Aorta (tissue), 5 donors: Measurements from ENCODE around the gene SV2B. TPM values are rescaled to one million over a fixed set of nuclear protein-coding genes. Genes with fewer than 3 reads are reported as not detected.
"Not testable (repeated sequence)": the region's sequence is repeated elsewhere in the genome, so short reads cannot be mapped to it uniquely, and the experiment has no call there.

Experiments
- ATAC-seq: fragments of 200-7000 bp; cut with Tn5 transposase; one replicate; pipeline ENCODE4 v1.9.1; 2022; ENCODE audit warnings: moderate library complexity; ENCODE audit not compliant: low FRiP score
- DNase-seq, 2 donors: peaks; one replicate each; pipeline ENCODE4 v3.0.0-alpha.2; 2020
- H3K27ac ChIP-seq, 2 donors: one replicate each; pipeline ENCODE4 v1.5.1; 2013; ENCODE audit warnings: low read length in 2 of 2, mild to moderate bottlenecking in 2 of 2, moderate library complexity in 2 of 2, control low read depth in 1 of 2, inconsistent platforms in 1 of 2, low read depth in 1 of 2
- H3K27me3 ChIP-seq, 2 donors: one replicate each; pipeline ENCODE4 v1.6.1; 2013; ENCODE audit warnings: control low read depth in 1 of 2, low read length in 1 of 2, mild to moderate bottlenecking in 1 of 2, moderate library complexity in 1 of 2; ENCODE audit not compliant: insufficient read depth in 2 of 2, control insufficient read depth in 1 of 2
- H3K36me3 ChIP-seq, 2 donors: one replicate each; pipeline ENCODE4 v1.6.1; 2013; ENCODE audit warnings: control low read depth in 1 of 2, low read length in 1 of 2, mild to moderate bottlenecking in 1 of 2; ENCODE audit not compliant: insufficient read depth in 2 of 2, control insufficient read depth in 1 of 2
- H3K4me1 ChIP-seq, 2 donors: one replicate each; pipeline ENCODE4 v1.6.1; 2013; ENCODE audit warnings: low read length in 2 of 2, control low read depth in 1 of 2, mild to moderate bottlenecking in 1 of 2, moderate library complexity in 1 of 2; ENCODE audit not compliant: insufficient read depth in 2 of 2, control insufficient read depth in 1 of 2
- H3K4me3 ChIP-seq, 2 donors: one replicate each; pipeline ENCODE4 v1.5.1; 2013; ENCODE audit warnings: low read length in 2 of 2, control low read depth in 1 of 2, mild to moderate bottlenecking in 1 of 2
- H3K9me3 ChIP-seq: one replicate; pipeline ENCODE4 v1.6.1; 2013; ENCODE audit warnings: mild to moderate bottlenecking, low read length; ENCODE audit not compliant: control insufficient read depth
- WGBS, 2 donors: extraction: QIAGEN DNeasy Blood & Tissue Kit; methylation state at CpG; one replicate each; pipeline ENCODE4 v1.1.7; 2013; 5-methylcytosine and 5-hydroxymethylcytosine counted together
- intact Hi-C, 2 donors: fragments of 100-400 bp; cut with DNase I; formaldehyde crosslinking; loops; one replicate each; pipeline versions ENCODE4 v1.14.2 to v1.15.0; 2022
- polyA plus RNA-seq, 2 donors: library from polyadenylated mRNA; stranded (reverse); fragments of 200-250 nt; gene quantifications; one replicate each; pipeline ENCODE4 v1.2.3, GENCODE V29; 2013
- total RNA-seq, 2 donors: library from RNA; stranded (reverse); fragmentation: NEBNext Ultra II Directional; extraction: Animal tissue kit (Norgen Biotek cat#: 25700); gene quantifications; one replicate each; pipeline ENCODE4 v1.2.1, GENCODE V29; 2021
- donor health status: healthy with polysubstance abuse.
- donor health status: Bipolar disorder and iron deficiency.
- donor health status: DM: no; HTN: no; CAD: no.
- donor health status: DM: no; HTN: no; CAD: no.
- donor health status: DM: yes; HTN: yes; CAD: no.

The SV2B gene
- total and polyA plus RNA-seq, 4 donors = 2.5 to 6.4 TPM; not detected in 2

- ATAC-seq (no peak), DNase-seq (no peak)
- H3K36me3 ChIP-seq = no peaks in the 10 kb centered on the region
- H3K27me3 ChIP-seq = no peaks in the 10 kb centered on the region
- no peak overlapping the region for H3K27ac ChIP-seq
- no peaks in the 10 kb centered on the region for H3K4me1 ChIP-seq
- no peaks in the 10 kb centered on the region for H3K9me3 ChIP-seq
- intact Hi-C loops = no loop called here
- H3K4me3 ChIP-seq = no peak overlapping the region
- WGBS, 2 donors = 27 to 32% methylated on average over 3 of the region's 3 CpGs
Observed at GRCh38 chr15:91336687-91337086, 236.6 kb downstream of the SV2B start.

DNA sequence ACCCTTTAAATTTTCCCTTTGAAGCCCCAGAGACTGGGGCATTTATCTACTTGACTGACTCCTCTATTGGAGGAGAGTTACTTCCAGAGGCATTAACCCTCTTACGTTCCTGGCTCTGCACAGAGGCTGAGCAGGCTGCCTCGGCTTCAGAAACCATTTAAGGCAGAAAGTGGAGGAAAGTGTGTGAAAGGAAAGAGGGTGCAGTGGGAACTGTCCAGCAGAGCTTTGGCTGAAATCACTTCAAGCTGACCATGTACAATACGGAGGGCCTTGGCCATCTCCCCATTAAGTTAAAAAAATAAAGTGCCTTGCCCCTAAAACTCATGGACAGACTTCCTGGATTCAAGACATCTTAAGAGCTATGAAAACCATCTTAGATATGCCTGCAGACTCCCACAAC is 238.7 kb downstream of the SV2B start:
- 1% methylated on average over 3 of the region's 3 CpGs for WGBS, 2 donors
- no peak for DNase-seq
- intact Hi-C loops = no loop called here
- no peaks in the 10 kb centered on the region for H3K9me3 ChIP-seq
- no peak for ATAC-seq
- H3K27me3 ChIP-seq = no peaks in the 10 kb centered on the region
- no peaks in the 10 kb centered on the region for H3K36me3 ChIP-seq
- no peaks in the 10 kb centered on the region for H3K4me1 ChIP-seq
- no peak overlapping the region for H3K27ac ChIP-seq
- H3K4me3 ChIP-seq = no peak overlapping the region

GRCh38 chr15:91342097-91342496 is 242.0 kb downstream of the SV2B start:
- DNase-seq (no peak), ATAC-seq (no peak)
- no peaks in the 10 kb centered on the region for H3K4me1 ChIP-seq
- no peak overlapping the region for H3K4me3 ChIP-seq
- H3K9me3 ChIP-seq = peaks cover 2% of the 10 kb centered on the region
- H3K27me3 ChIP-seq = no peaks in the 10 kb centered on the region
- H3K27ac ChIP-seq = no peak overlapping the region
- no peaks in the 10 kb centered on the region for H3K36me3 ChIP-seq
- intact Hi-C loops = no loop called here
- 54 to 62% methylated on average over 7 of the region's 7 CpGs for WGBS, 2 donors

DNA sequence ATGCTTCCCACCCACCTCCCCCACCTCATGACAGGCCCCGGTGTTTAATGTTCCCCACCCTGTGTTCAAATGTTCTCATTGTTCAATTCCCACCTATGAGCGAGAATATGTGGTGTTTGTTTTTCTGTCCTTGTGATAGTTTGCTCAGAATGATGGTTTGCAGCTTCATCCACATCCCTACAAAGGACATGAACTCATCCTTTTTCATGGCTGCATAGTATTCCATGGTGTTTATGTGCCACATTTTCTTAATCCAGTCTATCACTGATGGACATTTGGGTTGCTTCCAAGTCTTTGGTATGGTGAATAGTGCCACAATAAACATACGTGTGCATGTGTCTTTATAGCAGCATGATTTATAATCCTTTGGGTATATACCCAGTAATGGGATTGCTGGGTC is 244.9 kb downstream of the SV2B start:
- H3K4me1 ChIP-seq, H3K27ac ChIP-seq, intact Hi-C loops, H3K27me3 ChIP-seq, DNase-seq, H3K36me3 ChIP-seq, ATAC-seq, H3K4me3 ChIP-seq, H3K9me3 ChIP-seq: not testable (repeated sequence)
- 84 to 86% methylated on average over 3 of the region's 3 CpGs for WGBS, 2 donors

DNA sequence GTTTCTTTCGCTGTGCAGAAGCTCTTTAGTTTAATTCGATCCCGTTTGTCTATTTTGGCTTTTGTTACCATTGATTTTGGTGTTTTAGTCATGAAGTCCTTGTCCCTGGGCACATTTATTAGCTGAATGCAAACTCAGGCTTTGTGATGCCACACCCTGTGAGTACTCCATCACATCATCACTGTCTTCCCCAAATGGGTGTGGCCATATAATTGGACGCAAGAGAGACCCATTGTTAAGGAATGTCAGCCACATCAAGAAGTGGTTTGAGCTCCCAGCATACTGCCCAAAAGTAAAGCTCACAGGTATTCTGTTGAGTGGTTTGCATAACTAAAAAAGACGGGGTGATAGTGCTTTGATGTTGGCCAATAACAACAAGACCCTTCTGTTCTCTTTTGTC is 245.7 kb downstream of the SV2B start:
- Histone ChIP-seq H3K4me3 (no peak overlapping the region), H3K27me3 (no peaks in the 10 kb centered on the region), H3K9me3 (peaks cover 3% of the 10 kb centered on the region), H3K4me1 (no peaks in the 10 kb centered on the region), H3K36me3 (no peaks in the 10 kb centered on the region), H3K27ac (no peak overlapping the region)
- WGBS, 2 donors = 71 to 74% methylated on average over 5 of the region's 5 CpGs
- DNase-seq (no peak), ATAC-seq (no peak)
- intact Hi-C loops = no loop called here

GRCh38 chr15:91346259-91346658 is 246.2 kb downstream of the SV2B start:
- H3K27me3 ChIP-seq = no peaks in the 10 kb centered on the region
- 62 to 64% methylated on average over 2 of the region's 2 CpGs for WGBS, 2 donors
- H3K27ac ChIP-seq = no peak overlapping the region
- intact Hi-C loops = no loop called here
- no peaks in the 10 kb centered on the region for H3K4me1 ChIP-seq
- no peak overlapping the region for H3K4me3 ChIP-seq
- ATAC-seq (no peak), DNase-seq (no peak)
- H3K9me3 ChIP-seq = peaks cover 3% of the 10 kb centered on the region
- no peaks in the 10 kb centered on the region for H3K36me3 ChIP-seq

DNA sequence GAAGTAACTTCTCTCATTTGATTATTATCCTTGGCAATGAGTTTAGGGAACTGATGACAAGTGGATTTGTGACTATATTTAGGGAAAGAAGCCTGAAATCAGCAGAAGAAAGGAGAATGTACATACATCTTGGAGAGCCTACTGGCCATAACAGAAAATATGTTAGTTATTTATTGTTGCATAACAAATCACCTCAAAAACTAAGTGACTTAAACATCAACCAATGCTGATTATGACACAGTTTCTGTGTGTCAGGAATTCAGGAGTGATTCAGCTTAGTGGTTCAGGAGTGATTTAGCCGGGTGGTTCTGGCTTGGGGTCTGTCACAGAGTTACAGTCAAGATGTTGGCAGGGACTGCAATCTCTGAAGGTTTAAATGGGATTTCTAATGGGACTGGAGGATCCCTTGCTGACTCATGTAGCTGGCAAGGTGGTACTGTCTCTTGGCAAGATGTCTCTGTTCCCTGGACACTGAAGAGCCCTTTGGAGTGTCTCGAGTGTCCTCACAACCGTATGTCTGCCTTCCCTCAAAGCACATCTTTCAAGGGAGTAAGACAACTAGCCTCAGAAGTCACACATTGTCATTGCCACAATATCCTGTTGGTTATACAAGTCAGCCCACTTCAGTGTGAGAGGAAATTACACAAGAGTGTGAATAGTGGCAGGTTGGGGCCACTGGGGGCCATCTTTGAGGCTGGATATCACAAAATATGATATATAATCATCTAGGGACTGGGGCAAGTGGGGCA is 248.9 kb downstream of the SV2B start:
- ATAC-seq (no peak), DNase-seq (no peak)
- no peaks in the 10 kb centered on the region for H3K36me3 ChIP-seq
- no peak overlapping the region for H3K27ac ChIP-seq
- H3K4me1 ChIP-seq = no peaks in the 10 kb centered on the region
- H3K9me3 ChIP-seq = peaks cover 3% of the 10 kb centered on the region
- WGBS, 2 donors = 50 to 57% methylated on average over 3 of the region's 3 CpGs
- no peaks in the 10 kb centered on the region for H3K27me3 ChIP-seq
- intact Hi-C loops = no loop called here
- no peak overlapping the region for H3K4me3 ChIP-seq

Other genes starting within 250 kb of the SV2B start
- 10 to 100 TPM; 62.3 to 65.8 TPM for gene FURIN, start 231.7 kb upstream of the SV2B start, total RNA-seq
- gene FURIN, start 231.7 kb upstream of the SV2B start, polyA plus RNA-seq = 10 to 100 TPM; 20.9 to 26.0 TPM
- 10 to 100 TPM; 39.8 to 68.3 TPM for gene FES, start 215.8 kb upstream of the SV2B start, total RNA-seq
- gene FES, start 215.8 kb upstream of the SV2B start, polyA plus RNA-seq = 10 to 100 TPM; 11.6 to 26.4 TPM
- gene MAN2A2, start 197.0 kb upstream of the SV2B start, total RNA-seq = 10 to 100 TPM; 56.7 to 82.4 TPM
- 10 to 100 TPM; 19.2 to 49.2 TPM for gene MAN2A2, start 197.0 kb upstream of the SV2B start, polyA plus RNA-seq
- 1 to 10 TPM; 7.3 to 7.7 TPM for gene HDDC3, start 167.7 kb upstream of the SV2B start, total RNA-seq
- 10 to 100 TPM in 1 of 2 donors, 1 to 10 TPM in 1; 6.5 to 15.3 TPM for gene HDDC3, start 167.7 kb upstream of the SV2B start, polyA plus RNA-seq
- 10 to 100 TPM; 65.5 to 90.1 TPM for gene UNC45A, start 165.0 kb upstream of the SV2B start, total RNA-seq
- gene UNC45A, start 165.0 kb upstream of the SV2B start, polyA plus RNA-seq = 10 to 100 TPM; 34.6 to 96.7 TPM
- gene RCCD1, start 145.4 kb upstream of the SV2B start, total RNA-seq = 10 to 100 TPM in 1 of 2 donors, 1 to 10 TPM in 1; 5.9 to 12.3 TPM
- gene RCCD1, start 145.4 kb upstream of the SV2B start, polyA plus RNA-seq = 1 to 10 TPM; 3.9 to 8.2 TPM
- gene PRC1, start 105.7 kb upstream of the SV2B start, total RNA-seq = 1 to 10 TPM; 7.7 to 8.1 TPM
- gene PRC1, start 105.7 kb upstream of the SV2B start, polyA plus RNA-seq = 1 to 10 TPM; 3.5 to 6.0 TPM
- 10 to 100 TPM; 13.4 to 14.3 TPM for gene VPS33B, start 77.7 kb upstream of the SV2B start, total RNA-seq
- 10 to 100 TPM in 1 of 2 donors, 1 to 10 TPM in 1; 4.8 to 14.8 TPM for gene VPS33B, start 77.7 kb upstream of the SV2B start, polyA plus RNA-seq